HG02870 (cell line): Measurements from ENCODE around the gene PIK3C2A.
"Not testable (repeated sequence)": the region's sequence is repeated elsewhere in the genome, so short reads cannot be mapped to it uniquely, and the experiment has no call there.

Experiments
- ATAC-seq: cut with Tn5 transposase; IDR thresholded peaks from one replicate; pipeline ENCODE4 v1.9.1; 2021; ENCODE audit warnings: mild to moderate bottlenecking, moderate library complexity; ENCODE audit not compliant: unreplicated experiment

Gene PIK3C2A, protein sequence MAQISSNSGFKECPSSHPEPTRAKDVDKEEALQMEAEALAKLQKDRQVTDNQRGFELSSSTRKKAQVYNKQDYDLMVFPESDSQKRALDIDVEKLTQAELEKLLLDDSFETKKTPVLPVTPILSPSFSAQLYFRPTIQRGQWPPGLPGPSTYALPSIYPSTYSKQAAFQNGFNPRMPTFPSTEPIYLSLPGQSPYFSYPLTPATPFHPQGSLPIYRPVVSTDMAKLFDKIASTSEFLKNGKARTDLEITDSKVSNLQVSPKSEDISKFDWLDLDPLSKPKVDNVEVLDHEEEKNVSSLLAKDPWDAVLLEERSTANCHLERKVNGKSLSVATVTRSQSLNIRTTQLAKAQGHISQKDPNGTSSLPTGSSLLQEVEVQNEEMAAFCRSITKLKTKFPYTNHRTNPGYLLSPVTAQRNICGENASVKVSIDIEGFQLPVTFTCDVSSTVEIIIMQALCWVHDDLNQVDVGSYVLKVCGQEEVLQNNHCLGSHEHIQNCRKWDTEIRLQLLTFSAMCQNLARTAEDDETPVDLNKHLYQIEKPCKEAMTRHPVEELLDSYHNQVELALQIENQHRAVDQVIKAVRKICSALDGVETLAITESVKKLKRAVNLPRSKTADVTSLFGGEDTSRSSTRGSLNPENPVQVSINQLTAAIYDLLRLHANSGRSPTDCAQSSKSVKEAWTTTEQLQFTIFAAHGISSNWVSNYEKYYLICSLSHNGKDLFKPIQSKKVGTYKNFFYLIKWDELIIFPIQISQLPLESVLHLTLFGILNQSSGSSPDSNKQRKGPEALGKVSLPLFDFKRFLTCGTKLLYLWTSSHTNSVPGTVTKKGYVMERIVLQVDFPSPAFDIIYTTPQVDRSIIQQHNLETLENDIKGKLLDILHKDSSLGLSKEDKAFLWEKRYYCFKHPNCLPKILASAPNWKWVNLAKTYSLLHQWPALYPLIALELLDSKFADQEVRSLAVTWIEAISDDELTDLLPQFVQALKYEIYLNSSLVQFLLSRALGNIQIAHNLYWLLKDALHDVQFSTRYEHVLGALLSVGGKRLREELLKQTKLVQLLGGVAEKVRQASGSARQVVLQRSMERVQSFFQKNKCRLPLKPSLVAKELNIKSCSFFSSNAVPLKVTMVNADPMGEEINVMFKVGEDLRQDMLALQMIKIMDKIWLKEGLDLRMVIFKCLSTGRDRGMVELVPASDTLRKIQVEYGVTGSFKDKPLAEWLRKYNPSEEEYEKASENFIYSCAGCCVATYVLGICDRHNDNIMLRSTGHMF (N-terminal part only)

DNA sequence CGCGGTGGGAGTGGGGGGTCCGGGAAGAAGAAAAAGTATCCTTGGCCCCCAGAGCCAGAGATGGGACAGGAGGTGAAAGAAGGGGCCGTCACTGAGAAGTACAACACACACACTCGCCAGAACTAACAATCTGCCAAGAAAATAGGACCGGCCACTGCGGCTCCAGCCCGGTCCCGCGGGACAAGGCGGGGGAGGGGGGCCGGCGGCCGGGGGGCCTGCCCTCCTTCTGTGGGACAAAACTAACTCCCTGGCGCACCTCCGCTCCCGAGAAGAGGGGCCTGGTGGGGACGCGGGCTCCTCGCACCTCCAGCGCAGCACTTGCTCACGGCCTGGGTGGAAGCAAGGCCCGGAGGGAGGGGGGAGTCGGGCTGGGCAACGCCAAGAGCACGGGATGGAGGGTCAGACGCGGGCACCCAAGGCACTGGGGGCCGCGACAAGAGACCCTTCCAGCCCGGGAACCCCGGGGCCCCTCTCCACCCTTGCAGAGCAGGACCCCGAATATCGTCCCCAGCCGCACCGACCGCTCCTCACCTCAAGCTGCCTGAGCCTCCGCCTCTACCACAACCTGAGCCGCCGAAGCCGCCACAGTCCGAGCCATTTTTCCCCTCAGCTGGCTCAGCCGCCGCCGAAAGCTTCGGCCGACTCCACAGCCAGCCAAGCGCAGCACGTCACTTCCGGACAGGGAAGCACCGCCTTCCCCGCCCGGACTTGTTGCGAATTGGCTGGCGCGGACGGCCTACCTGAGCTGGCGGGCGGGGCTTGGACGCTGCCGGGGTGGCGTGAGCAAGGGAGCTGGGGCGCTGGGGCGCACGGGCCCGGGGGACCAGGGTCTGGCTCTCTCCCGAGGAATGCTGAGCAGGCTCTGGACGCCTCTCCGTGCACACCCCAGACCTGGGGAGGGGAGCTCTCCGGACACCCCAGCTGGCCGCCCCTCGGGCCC is at the start of gene PIK3C2A:
Gene PIK3C2A, minus strand, starts transcription at position 670 of the 940 bp plus-strand sequence. CDS start 38,245 bp downstream, outside the sequence.
- peak; percentile 96 for ATAC-seq

DNA sequence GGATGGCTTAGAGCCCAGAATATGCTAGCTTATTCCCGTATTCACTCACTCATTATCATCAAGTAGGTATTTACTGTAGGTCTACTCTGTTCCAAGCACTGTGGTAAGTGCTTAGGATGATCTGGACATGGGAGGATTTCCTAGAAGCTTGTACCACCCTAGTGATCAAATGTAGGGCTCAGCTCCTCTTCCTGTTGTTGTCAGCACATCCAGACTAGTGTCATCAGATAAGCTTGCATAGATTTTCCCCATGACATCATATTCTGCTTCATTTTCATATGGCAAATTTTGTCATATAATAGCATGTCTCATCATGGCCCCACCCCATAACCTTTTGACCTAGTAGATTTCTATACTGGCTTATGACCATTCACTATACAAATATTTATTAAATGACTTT is 49.4 kb upstream of the PIK3C2A start:
- ATAC-seq = no peak

DNA sequence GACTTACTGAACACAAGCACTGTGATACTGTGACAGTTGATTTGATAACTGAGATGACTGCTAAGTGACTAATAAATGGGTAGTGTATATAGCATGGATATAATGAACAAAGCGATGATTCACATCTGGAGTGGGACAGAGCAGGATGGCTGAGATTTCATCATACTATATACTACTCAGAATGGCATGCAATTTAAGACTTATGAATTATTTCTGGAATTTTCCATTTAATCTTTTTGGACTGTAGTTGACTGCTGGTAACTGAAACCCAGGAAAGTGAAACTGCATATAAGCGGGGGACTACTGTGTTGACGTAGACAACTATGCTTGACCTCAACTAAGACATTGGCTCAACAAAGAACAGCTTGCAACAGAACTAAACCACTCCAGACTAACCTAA is 48.7 kb upstream of the PIK3C2A start:
- ATAC-seq = no peak

DNA sequence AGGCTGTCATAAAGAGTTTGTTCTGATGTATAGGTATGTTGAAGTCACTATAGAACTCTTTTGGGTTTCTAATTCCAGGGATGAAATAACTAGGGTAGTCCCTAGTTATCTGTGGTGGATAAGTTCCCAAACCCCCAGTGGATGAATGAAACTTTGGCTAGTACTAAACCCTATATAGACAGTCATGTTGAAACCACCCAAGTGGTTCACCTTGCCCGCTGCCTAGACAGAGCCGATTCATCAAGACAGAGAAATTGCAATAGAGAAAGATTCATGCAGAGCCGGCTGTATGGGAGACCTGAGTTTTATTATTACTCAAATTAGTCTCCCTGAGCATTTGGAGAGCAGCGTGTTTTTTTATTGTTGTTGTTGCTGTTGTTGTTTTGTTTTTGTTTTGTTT is 44.9 kb upstream of the PIK3C2A start:
- no peak for ATAC-seq

DNA sequence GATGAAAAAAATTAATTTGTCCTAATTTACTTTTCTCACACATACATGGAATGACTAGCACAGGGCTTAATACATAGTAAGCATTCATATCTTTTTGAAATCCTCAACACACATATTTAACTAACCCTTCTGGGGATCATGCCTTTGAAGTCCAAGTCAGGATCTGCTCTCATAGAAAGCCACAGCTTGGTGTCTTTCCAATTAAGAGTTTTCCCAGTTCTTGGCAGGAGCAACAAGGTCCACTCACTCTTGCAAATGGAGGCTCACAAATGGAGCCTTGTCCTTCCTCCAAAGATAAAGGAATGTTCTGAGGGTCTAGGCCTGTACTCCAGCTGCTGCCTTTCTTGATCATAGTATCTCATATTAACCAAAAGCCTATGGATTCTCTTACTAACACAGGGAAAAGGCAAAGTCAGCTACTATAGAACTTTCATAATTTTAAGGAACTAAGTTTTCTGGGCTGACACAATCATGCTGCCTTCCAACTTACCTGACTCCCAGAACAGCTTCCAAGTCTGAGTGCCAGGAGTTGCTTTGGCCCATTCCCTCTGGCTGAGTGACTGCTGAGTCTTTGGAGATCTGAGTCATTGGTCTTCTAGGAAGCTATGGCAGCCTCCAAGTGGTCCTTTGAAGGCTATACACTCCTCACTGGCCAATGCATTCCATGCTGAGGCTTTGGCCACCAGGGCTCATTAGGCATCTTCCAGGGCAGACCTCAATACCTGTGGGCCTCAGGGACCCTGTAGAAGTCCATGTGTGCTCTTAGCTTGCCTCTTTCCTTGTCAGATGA is 43.0 kb upstream of the PIK3C2A start:
- no peak for ATAC-seq

DNA sequence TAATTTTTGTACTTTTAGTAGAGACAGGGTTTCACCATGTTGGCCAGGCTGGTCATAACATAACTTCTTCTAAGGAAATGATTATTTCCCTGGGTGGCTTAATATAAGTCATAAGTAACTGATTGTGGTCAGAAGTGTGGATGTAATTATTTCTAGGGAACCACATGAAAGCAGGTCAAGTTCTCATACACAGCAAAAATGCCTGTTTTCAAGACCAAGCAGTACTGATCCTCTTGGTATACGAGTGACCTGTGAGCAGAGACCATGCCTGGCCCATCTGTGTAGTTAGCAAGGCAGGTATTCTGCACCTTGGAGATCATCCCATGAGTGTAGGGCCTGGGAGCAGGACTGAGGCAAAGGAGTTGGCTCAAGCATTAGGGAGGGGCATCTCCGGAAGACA is 36.3 kb upstream of the PIK3C2A start:
- ATAC-seq = peak; percentile 89

DNA sequence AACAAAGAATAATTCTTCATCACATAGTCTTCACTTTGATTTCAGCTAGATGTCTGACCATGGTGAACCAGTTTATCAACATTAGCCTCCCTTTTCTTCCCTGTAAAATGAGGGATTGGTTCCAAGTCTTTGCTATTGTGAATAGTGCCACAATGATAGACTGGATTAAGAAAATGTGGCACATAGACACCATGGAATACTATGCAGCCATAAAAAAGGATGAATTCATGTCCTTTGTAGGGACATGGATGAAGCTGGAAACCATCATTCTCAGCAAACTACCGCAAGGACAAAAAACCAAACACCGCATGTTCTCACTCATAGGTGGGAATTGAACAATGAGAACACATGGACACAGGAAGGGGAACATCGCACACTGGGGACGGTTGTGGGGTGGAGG is 35.2 kb upstream of the PIK3C2A start:
- ATAC-seq = not testable (repeated sequence)

DNA sequence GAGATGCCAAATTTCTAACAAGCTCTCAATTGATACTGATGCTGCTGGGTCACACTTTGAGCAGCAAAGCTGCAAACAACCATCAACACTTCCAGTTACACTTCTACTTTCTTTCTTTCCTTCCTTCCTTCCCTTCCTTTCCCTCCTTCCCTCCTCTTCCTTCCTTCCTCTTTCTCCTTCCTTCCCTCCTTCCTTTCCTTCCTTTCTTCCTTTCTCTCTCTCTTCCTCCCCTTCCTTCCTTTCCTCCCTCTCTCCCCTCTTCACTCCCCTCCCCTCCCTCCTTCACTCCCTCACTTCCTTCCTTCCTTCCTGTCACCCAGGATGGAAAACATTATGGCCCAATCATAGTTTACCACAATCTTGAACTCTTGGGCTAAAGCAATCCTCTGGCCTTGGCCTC is 33.0 kb upstream of the PIK3C2A start:
- no peak for ATAC-seq

DNA sequence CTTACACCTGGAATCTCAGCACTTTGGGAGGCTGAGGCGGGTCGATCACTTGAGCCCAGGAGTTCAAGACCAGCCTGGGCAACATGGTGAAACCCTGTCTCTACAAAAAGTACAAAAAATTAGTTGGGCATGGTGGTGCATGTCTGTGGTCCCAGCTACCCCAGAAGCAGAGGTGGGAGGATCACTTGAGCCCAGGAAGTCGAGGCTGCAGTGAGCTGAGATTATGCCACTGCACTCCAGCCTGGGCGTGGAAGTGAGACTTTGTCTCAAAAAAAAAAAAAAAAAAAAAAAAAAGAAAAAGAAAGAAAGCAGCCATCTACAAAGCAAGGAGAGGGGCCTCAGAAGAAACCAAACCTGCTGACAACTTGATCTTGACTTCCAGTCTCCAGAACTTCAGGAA is 32.1 kb upstream of the PIK3C2A start:
- not testable (repeated sequence) for ATAC-seq

DNA sequence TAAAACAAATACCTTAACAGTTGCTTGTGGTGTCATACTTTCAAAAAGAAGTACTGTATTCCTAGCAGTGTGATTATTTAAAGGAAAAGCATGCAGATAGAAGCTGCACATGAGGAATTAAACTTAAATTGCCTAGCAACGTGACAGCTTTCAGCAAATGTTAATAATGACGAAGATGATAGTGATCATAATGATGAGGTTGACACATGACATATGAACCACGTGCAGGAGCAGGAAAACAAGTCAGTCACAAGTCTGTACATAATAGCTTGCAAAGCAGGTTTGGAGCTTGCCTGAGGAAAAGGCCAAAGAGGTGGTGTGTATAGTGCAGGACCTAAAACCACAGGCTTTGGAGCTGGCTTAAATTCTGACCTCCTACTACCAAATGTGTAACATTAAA is 30.6 kb upstream of the PIK3C2A start:
- ATAC-seq = no peak

DNA sequence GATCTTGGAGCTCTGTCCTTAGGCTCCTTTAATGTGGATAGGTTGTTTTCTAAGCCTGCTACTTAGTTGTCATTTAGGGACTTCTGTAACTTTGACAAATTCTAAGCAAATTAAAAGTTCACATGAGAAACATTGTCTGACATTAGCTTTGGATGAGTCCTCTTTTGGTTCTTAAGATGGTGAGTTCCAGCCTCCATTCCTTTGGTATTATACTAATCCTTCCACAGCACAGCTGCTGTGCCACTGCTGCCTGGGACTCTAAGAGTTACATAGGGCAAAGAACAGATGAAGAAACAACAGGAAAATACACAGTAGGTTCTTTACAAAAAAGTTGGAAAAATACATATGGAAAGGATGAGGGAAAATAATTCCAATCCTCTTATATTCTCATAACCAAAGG is 25.3 kb upstream of the PIK3C2A start:
- ATAC-seq = no peak

DNA sequence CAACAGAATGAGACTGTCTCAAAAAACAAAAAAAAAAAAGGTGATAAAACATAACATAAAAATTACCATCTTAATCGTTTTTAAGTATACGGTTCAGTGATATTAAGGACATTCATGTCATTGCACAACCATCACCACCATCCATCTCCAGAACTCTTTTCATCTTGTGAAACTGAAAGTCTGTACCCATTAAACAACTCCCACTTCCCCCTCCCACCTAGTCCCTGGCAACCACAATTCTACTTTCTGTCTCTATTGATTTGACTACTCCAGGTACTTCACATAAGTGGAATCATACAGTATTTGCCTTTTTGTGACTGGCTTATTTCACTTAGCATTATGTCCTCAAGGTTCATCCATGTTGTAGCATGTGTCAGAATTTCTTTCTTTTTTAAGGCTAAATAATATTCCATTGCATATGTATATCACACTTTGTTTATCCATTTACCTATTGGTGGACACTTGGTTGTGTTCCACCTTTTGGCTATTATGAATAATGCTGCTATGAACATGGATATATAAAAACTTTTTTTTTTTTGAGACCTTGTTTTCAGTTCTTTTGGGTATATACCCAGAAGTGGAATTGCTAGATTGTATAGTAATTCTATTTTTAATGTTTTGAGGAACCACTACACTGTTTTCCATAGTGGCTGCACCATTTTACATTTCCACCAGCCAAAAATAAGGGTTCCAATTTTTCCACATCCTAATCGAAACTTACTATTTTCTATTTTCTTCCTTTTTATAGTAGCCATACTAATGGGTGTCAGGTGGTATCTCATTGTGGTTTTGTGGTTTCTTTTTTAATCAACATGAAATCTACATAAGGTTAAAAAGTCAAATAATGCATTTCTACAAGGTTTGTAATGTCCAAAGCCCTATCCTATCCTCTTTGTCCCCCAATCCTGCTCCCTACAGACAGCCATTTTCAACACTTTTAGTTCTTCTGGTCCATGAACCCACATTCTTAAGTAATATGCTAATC is 23.4 kb upstream of the PIK3C2A start:
- peak; percentile 97 for ATAC-seq

DNA sequence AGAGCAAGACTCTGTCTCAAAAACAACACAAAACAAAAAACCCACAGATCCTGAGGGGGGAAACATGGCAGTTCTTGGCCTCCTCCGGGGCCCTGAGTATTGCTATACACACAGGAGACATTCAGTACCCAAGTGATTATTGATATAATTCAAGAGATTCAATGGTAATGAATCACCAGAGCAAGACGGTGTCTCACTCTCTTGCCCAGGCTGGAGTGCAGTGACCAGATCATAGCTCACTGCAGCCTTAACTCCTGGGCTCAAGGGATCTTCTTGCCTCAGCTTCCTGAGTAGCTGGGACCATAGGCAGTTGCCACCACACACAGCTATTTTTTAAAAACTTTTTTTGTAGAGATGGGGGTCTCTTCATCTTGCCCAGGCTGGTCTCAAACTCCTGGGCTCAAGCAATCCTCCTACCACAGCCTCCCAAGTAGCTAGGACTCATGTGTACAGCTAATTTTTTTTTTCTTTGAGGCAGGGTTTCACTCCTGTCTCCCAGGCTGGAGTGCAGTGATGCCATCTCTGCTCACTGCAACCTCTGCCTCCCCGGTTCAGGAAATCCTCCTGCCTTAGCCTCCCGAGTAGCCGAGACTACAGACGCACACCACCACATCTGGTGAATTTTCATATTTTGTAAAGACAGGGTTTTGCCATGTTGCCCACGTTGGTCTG is 21.8 kb upstream of the PIK3C2A start:
- no peak for ATAC-seq

DNA sequence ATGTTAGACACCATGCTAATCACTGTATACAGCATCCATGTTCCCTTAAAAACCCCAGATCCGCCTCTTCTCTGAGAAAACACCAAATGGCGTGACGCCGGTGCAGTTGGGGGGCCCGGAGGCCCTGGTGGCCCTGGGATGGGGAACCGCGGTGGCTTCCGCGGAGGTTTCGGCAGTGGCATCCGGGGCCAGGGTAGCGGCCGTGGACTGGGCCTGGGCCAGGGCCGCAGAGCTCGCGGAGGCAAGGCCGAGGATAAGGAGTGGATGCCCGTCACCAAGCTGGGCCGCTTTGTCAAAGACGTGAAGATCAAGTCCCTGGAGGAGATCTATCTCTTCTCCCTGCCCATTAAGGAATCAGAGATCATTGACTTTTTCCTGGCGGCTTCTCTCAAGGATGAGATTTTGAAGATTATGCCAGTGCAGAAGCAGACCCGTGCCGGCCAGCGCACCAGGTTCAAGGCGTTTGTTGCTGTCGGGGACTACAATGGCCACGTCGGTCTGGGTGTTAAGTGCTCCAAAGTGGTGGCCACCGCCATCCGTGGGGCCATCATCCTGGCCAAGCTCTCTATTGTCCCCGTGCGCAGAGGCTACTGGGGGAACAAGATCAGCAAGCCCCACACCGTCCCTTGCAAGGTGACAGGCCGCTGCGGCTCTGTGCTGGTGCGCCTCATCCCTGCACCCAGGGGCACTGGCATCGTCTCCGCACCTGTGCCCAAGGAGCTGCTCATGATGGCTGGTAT is 20.6 kb upstream of the PIK3C2A start:
- ATAC-seq = not testable (repeated sequence)

DNA sequence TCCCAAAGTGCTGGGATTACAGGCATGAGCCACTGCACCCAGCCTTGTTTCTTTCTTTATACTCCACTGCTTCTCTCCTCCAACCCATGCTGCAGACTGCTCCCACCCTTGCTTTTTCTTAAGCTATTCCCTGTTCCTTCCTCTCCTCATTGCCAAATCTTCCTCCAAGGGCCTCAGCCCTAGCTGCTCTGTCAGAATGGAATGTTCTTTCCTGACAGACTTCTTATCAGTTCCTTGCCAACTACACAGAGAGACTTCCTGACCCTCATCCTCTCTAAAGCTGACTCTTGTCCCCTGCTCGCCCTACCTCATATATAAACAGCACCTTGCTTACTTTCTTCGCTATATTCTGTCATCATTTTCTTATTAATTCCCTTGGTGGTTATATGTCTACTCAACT is 16.9 kb upstream of the PIK3C2A start:
- ATAC-seq = no peak

DNA sequence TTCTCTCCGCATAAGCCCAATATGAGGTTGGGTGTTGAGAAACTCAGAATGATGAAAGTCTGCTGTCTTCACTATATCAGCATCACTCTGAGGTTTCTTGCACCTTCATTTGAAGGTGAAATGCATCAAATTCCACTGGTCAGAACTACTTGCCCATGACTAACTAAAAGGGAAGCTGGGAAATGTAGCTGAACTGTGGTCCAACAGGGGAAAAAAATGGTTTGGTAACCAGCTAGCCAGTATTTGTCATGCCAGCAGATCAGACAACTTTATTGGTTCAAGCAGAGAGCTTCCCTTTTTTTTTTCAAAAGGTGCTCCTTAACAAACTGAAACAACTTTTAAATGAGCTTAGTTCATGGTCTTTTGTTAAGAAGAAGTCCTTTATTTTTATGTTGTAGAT is 14.2 kb upstream of the PIK3C2A start:
- ATAC-seq = no peak

DNA sequence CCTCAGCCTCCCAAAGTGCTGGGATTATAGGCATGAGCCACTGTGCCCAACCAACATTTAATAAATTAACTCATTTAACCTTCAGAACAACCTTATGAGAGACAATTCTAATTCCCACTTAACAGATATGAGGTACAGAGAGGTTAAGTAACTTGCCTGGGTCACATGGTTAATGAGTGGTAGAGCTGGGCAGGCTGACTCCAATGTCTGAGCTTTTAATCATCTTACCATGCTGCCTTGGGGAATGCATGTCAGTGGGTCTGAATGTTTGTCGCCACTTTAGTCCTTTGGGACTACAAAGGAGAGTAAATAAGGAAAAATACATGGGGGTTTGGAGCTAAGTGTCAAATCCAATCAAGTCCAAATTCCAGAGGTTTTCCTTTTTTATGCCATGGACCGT is 11.2 kb upstream of the PIK3C2A start:
- no peak for ATAC-seq
